ENCODE data around the gene PTPRN2. TPM values are rescaled to one million over a fixed set of nuclear protein-coding genes. Genes with fewer than 3 reads are reported as not detected.

The PTPRN2 gene
- total RNA-seq, 4 donors from 2014 or later: 14.9 to 34.3 (median 21.3) TPM

DNA sequence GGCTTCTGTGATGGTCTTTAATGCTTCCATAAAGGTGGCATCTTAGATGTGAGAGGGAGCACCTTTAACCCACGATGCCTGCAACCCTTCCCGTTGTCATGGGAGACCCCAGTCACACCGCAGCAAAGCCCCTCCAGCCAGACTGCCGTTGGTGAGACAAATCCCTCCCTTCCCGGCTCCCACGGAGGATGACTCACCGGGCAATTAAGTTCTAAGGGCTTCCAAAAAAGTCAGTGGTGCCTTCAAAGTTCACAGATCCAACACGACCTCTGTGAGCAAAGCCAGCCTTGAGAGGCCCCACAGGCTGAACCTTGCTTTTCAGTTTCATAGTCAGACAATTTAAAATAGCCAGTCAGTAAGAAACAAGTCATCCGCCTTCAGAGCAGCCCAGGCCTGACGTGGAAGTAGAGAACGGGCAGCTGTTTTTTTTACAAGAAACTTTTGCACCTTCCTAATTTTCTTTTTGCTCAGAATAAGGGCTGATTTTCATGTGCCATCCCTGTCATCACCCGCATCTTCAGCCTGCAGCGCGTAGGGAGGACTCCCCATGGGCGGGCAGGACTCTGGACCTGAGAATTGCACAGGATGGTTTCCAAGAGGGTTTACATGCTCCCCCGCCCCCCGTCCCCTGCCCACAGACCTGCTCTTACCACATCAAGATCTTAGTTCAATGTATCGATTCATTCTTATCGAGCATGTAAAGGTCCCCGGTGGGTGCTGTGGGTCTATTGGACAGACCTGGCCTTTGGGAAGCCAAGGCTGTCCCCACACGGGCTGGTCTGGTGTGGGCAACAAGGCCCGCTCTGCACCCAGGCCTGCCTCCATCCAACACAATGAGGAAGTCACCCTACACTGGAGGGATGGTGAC, 916.9 kb downstream of the PTPRN2 start:
- Histone ChIP-seq H3K4me3 (no peak overlapping the region), H3K9me3 (peaks cover 0 to 3% (median 0%) of the 10 kb centered on the region in 4 donors), H3K27ac (no peak overlapping the region), H3K4me1 (no peaks in the 10 kb centered on the region), H3K36me3 (no peaks in the 10 kb centered on the region), H3K27me3 (no peaks in the 10 kb centered on the region)
- TF ChIP-seq, protein P1, sequence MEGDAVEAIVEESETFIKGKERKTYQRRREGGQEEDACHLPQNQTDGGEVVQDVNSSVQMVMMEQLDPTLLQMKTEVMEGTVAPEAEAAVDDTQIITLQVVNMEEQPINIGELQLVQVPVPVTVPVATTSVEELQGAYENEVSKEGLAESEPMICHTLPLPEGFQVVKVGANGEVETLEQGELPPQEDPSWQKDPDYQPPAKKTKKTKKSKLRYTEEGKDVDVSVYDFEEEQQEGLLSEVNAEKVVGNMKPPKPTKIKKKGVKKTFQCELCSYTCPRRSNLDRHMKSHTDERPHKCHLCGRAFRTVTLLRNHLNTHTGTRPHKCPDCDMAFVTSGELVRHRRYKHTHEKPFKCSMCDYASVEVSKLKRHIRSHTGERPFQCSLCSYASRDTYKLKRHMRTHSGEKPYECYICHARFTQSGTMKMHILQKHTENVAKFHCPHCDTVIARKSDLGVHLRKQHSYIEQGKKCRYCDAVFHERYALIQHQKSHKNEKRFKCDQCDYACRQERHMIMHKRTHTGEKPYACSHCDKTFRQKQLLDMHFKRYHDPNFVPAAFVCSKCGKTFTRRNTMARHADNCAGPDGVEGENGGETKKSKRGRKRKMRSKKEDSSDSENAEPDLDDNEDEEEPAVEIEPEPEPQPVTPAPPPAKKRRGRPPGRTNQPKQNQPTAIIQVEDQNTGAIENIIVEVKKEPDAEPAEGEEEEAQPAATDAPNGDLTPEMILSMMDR (IDR thresholded peaks at IDR 0.05): no peak
- TF ChIP-seq POLR2A (IDR thresholded peaks at IDR 0.05): no peak
- peak in 1 of 3 donors; percentile 26 for DNase-seq

DNA sequence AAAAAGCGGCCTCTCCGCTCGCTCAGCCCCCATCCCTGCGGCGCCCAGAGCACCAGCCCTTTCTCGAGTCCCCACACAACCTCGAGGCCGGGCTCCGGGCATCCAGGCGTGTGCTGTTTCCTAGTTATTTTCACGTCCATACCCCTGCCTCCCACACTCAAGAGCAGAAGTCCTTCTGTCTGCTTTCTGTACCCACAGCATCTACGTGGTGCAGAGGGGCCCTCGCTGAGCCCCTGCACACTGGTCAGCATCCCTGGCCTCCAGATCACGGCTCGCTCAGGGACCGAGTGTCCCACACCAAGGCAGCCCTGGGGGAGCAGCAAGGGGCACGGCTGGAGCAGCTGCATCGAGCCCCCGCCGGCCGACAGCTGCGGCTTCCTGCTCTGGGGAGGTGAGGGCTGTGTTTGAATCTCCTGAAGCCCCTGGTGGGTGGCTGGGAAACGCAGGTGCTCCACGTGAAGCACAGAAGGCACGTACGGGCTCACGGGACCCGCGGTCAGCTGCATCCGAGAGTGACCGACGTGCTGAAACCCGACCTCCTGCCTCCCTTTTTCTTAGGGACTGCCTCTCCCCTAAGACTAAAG, 917.8 kb downstream of the PTPRN2 start:
- Histone ChIP-seq H3K36me3 (no peaks in the 10 kb centered on the region), H3K4me1 (no peaks in the 10 kb centered on the region), H3K27me3 (no peaks in the 10 kb centered on the region), H3K27ac (no peak overlapping the region), H3K4me3 (no peak overlapping the region), H3K9me3 (peaks cover 0 to 3% (median 0%) of the 10 kb centered on the region in 4 donors)
- peak in 1 of 3 donors; percentile 21 for DNase-seq
- TF ChIP-seq POLR2A (IDR thresholded peaks at IDR 0.05): no peak
- TF ChIP-seq, protein P1 (IDR thresholded peaks at IDR 0.05): no peak

DNA sequence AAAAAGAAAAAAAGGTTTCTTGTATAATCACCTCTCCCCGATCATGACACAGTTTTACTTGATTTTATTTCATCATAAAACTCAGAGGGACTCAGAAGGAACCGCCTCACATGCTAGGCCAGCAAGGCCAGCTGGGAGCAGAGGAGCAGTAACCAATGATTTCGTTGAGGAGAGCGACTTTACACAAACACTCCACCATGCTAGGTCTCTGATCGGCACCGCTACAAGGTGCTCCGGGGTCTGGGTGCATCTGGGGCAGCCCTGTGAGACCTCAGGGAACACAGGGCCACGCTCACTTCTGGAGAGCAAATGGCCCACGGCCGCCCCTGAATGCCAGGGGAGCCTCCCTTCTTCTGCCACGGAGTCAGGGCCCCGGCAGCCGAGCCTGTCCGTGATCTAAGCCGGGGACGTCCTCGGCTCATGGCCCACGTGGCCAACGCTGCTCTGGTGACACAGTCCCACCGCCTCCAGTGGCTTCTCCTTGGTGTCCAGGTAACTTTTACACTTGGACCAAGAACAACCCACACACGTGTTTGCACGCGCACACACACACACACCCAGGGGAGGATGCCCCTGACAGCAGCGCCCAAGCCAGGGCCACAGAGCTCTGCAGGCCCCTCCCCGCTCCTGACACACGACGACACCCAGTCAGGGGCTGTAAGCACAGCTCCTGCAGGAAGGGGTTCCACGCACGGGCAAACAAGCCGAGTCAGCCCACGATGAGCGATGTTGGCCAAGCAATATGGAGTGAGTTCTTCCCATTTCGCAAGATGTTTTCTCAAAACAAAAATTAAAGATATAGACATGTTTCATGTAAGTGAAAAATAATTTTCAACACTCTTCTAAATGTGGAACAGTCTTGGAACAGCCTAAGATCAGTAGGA, 918.5 kb downstream of the PTPRN2 start:
- H3K27ac ChIP-seq: no peak overlapping the region
- peaks cover 0 to 3% (median 0%) of the 10 kb centered on the region in 4 donors for H3K9me3 ChIP-seq
- no peaks in the 10 kb centered on the region for H3K36me3 ChIP-seq
- H3K4me3 ChIP-seq: no peak overlapping the region
- peak in 1 of 3 donors; percentile 19 for DNase-seq
- TF ChIP-seq POLR2A (IDR thresholded peaks at IDR 0.05): no peak
- TF ChIP-seq, protein P1 (IDR thresholded peaks at IDR 0.05): no peak
- no peaks in the 10 kb centered on the region for H3K4me1 ChIP-seq
- no peaks in the 10 kb centered on the region for H3K27me3 ChIP-seq

DNA sequence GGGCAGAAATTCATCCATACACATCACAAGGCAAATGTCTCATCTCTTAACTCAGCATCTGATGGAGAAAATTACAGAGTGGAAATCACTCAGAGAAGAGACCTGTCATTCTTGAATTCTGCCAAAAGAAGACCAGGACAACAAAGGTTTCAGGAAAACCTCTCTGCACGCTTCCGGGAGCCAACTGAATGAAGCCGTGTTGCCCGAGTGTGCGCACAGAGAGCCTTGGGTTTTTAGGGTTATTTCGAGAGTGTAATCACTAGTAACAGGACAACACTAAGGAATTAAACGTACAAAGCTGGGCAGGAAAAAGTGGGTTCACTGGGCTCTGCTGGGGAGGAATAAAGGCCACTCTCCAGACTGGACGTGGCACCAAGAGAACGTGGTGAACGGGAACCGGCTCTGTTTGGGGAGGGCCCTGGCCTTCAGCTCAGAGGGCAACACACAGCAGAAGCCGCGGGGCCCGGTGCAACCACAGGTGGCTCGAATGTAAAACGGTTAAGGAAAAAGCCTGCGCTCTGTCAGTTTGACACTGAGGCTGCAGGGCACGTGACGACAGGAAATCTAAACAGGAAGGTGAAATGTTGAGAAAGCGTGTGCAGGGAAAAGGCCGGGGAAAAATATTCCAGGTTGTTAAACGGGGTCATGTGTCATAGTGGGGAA, 919.3 kb downstream of the PTPRN2 start:
- Histone ChIP-seq H3K27ac (no peak overlapping the region), H3K9me3 (peaks cover 0 to 3% (median 0%) of the 10 kb centered on the region in 4 donors), H3K4me1 (no peaks in the 10 kb centered on the region), H3K4me3 (no peak overlapping the region), H3K27me3 (no peaks in the 10 kb centered on the region), H3K36me3 (no peaks in the 10 kb centered on the region)
- peak in 1 of 3 donors; percentile 16 for DNase-seq
- TF ChIP-seq POLR2A (IDR thresholded peaks at IDR 0.05): no peak
- TF ChIP-seq, protein P1 (IDR thresholded peaks at IDR 0.05): no peak

DNA sequence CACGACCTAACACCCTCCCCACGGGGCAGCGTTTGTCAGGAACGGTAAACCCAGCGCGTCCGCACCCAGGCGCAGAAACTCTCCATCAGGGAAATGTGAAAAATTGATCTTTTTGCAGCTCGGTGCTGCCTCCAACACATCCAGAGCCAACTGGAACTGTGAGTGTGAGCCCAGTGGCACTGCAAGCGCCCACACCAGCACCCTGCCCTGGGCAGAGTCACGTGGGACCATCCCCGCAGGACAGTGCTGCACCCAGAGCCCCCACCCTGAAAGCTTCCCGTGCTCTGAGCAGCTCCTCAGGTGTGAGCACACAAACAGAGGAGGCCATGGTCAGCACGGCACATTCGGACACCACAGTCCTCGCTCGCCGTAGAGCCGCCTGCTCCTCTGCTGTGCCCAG, 919.9 kb downstream of the PTPRN2 start:
- H3K4me3 ChIP-seq: no peak overlapping the region
- DNase-seq: peak in 1 of 3 donors; percentile 25
- TF ChIP-seq, protein P1 (IDR thresholded peaks at IDR 0.05): no peak
- no peak for TF ChIP-seq POLR2A (IDR thresholded peaks at IDR 0.05)

More for the DNA sequence above, 919.9 kb downstream of the PTPRN2 start:
- H3K27ac ChIP-seq: no peak overlapping the region
- peaks cover 0 to 3% (median 0%) of the 10 kb centered on the region in 4 donors for H3K9me3 ChIP-seq
- H3K4me1 ChIP-seq: no peaks in the 10 kb centered on the region
- no peaks in the 10 kb centered on the region for H3K27me3 ChIP-seq
- H3K36me3 ChIP-seq: no peaks in the 10 kb centered on the region
